C4-2B (cell line): ENCODE measurements around the gene SNRNP200.

Experiments
- H3K27ac ChIP-seq: fragments of 450-650 bp; 2 replicates; pipeline ENCODE4 v1.5.1; 2017
- CTCF ChIP-seq: fragments of 450-650 bp; conservative IDR thresholded peaks from 2 replicates; pipeline ENCODE4 v1.5.1; 2017; ENCODE audit warnings: mild to moderate bottlenecking
- ZFX ChIP-seq: fragments of 450-650 bp; IDR thresholded peaks from 2 replicates; pipeline ENCODE4 v1.6.1; 2017

Gene SNRNP200

GRCh38 chr2:96247896-96248295 is 57.5 kb downstream of the SNRNP200 start:
- no peak overlapping the region for H3K27ac ChIP-seq
- TF ChIP-seq ZFX (no peak), CTCF (no peak)

DNA sequence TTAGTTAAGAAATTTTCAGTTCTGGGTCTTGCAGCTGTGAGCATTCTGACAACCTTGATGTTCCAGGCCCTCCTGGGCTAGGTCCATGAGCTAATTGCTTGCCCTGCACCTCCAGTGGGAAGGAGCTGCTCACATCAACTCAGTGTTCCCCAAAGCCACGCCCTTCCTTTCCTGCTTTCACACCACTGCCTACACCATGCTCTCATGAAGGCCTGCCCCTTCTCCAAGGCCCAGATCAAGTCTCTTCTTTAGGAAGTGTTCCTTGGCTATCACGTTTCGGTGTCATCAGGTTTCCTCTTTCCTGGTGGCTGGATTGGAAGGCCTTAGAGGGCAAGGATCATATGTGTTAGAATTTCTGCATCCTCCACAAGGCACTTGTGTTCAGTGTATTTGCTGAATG is 58.3 kb downstream of the SNRNP200 start:
- H3K27ac ChIP-seq, result no peak overlapping the region
- TF ChIP-seq CTCF, result no peak
- no peak for TF ChIP-seq ZFX

- TF ChIP-seq CTCF (no peak), ZFX (no peak)
- H3K27ac ChIP-seq, result no peak overlapping the region
These were observed 59.5 kb downstream of the SNRNP200 start for GRCh38 chr2:96245609-96246390.

DNA sequence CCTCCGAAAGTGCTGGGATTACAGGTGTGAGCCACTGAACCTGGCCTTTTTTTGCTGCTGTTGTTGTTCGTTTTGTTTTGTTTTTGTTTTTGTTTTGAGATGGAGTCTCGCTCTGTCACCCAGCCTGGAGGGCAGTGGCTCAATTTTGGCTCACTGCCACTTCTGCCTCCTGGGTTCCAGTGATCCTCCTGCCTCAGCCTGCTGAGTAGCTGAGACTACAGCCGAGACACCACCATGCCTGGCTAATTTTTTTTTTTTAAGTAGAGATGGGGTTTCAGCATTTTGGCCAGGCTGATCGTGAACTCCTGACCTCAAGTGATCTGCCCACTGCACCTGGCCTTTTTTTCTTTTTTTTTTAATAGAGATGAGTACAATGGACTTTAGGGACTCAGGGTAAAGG is 61.5 kb downstream of the SNRNP200 start:
- TF ChIP-seq ZFX (no peak), CTCF (no peak)
- H3K27ac ChIP-seq, result no peak overlapping the region

DNA sequence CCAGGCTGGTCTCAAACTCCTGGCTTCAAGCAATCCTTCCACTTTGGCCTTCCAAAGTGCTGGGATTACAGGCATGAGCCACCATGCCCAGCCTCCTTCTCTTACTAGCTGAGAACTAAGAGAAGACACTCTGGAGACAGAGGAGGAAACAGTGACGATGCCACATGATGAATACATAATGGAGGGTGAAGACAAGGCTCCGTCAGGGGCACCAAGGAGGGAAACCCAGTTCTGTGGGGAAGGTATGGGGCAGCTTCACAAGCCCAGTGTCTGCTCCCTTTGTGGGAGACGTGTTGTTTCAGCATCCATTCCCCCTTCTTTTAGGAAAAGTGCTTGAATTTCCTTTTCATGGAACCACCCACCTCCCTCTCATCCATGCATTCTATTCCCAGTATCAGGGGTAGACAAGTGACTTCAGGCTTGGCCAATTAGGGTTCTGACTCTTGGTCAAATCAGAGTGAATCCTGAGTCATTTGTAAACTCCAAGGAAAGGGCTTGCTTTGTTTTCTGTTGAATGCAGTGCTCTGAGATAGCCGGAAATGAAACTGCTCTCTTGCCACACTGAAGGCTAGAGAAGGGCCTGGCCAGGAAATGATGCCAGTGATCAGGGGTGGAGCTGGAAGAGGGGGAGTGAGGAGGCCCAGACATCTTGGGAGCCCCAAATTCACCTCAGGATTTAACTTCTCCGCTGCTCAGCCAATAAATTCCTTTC is 63.3 kb downstream of the SNRNP200 start:
- H3K27ac ChIP-seq, result no peak overlapping the region
- TF ChIP-seq ZFX (no peak), CTCF (no peak)

- H3K27ac ChIP-seq, result no peak overlapping the region
- TF ChIP-seq CTCF (no peak), ZFX (no peak)
These were observed 64.1 kb downstream of the SNRNP200 start for GRCh38 chr2:96241227-96241626.

GRCh38 chr2:96240341-96241038 is 64.9 kb downstream of the SNRNP200 start:
- TF ChIP-seq CTCF, result no peak
- TF ChIP-seq ZFX, result no peak
- H3K27ac ChIP-seq, result no peak overlapping the region
